Activated T-helper 2 cell treated with anti-CD3 and anti-CD28 coated beads, Interferon-gamma antibody, Interleukin-2, Interleukin-4, amounts not matched to agents 10 μg/mL and 5 μg/mL and 100 μg/mL, durations not matched to agents 14 hours and 24 hours and 36 hours (primary cell): ENCODE data around the gene LRRC26. TPM values are rescaled to one million over a fixed set of nuclear protein-coding genes. Genes with fewer than 3 reads are reported as not detected.
"Not testable (repeated sequence)": the region's sequence is repeated elsewhere in the genome, so short reads cannot be mapped to it uniquely, and the experiment has no call there.

ENCODE experiments used
- DNase-seq: peaks from one replicate; pipeline ENCODE4 v3.0.0; 2021; ENCODE audit warnings: low spot score
- H3K27ac Mint-ChIP-seq: one replicate; pipeline ENCODE4 v1.8.0; 2021; ENCODE audit warnings: mixed read lengths
- H3K27me3 Mint-ChIP-seq: one replicate; pipeline ENCODE4 v1.8.0; 2021; ENCODE audit warnings: low read depth, mixed read lengths
- H3K36me3 Mint-ChIP-seq: one replicate; pipeline ENCODE4 v1.8.0; 2021; ENCODE audit warnings: low read depth, mixed read lengths
- H3K4me1 Mint-ChIP-seq: one replicate; pipeline ENCODE4 v1.8.0; 2021; ENCODE audit warnings: low read depth, mixed read lengths
- H3K4me3 Mint-ChIP-seq: one replicate; pipeline ENCODE4 v1.8.0; 2021; ENCODE audit warnings: low read depth, mild to moderate bottlenecking, moderate library complexity, mixed read lengths
- H3K9me3 Mint-ChIP-seq: one replicate; pipeline ENCODE4 v1.8.0; 2021; ENCODE audit warnings: mixed read lengths
- intact Hi-C: fragments of 100-400 bp; cut with micrococcal nuclease; formaldehyde crosslinking; loops from one replicate; pipeline ENCODE4 v1.15.1; 2023
- total RNA-seq: library from RNA; stranded (reverse); gene quantifications from 2 replicates; pipeline ENCODE4 v1.2.3, GENCODE V29; 2022

Gene LRRC26
- total RNA-seq, 1 donor from 2014 or later, result 0.34 TPM

- H3K4me1 Mint-ChIP-seq, result peaks cover 25% of the 10 kb centered on the region
- H3K27ac Mint-ChIP-seq, result peak overlapping the region; percentile 3
- not testable (repeated sequence) for H3K9me3 Mint-ChIP-seq, H3K36me3 Mint-ChIP-seq, H3K4me3 Mint-ChIP-seq, H3K27me3 Mint-ChIP-seq, DNase-seq
- intact Hi-C loops, result loop anchor here (10.0 kb wide), 2 partner anchors 52 to 1028 kb away; partner anchors contain the start of genes LRRC26, NACC2 and TMEM210
Measured at GRCh38 chr9:137122796-137123467, 46.9 kb downstream of the LRRC26 start.

- intact Hi-C loops, result loop anchor here (10.0 kb wide), 2 partner anchors 53 to 1027 kb away; partner anchors contain the start of genes LRRC26, NACC2 and TMEM210
- not testable (repeated sequence) for H3K4me3 Mint-ChIP-seq, H3K9me3 Mint-ChIP-seq, DNase-seq, H3K36me3 Mint-ChIP-seq, H3K27me3 Mint-ChIP-seq
- Mint-ChIP-seq H3K4me1 (peaks cover 21% of the 10 kb centered on the region), H3K27ac (peak overlapping the region; percentile 3)
Measured at GRCh38 chr9:137121927-137122795, 47.7 kb downstream of the LRRC26 start.

Other genes starting within 250 kb of the LRRC26 start
- gene FBXW5, start 225.3 kb downstream of the LRRC26 start, total RNA-seq, result 94.4 and 95.9 TPM in 2 replicates
- 0.76 and 0.89 TPM in 2 replicates for gene C8G, start 224.8 kb downstream of the LRRC26 start, total RNA-seq
- gene LCN12, start 217.8 kb downstream of the LRRC26 start, total RNA-seq, result 2.0 and 2.1 TPM in 2 replicates
- not detected in 2 replicates for gene PTGDS, start 192.5 kb downstream of the LRRC26 start, total RNA-seq
- not detected in 2 replicates for gene LCNL1, start 187.1 kb downstream of the LRRC26 start, total RNA-seq
- 60.5 and 72.6 TPM in 2 replicates for gene PAXX, start 177.6 kb downstream of the LRRC26 start, total RNA-seq
- gene CLIC3, start 173.5 kb downstream of the LRRC26 start, total RNA-seq, result not detected in 2 replicates
- 27.4 and 31.4 TPM in 2 replicates for gene ABCA2, start 141.8 kb downstream of the LRRC26 start, total RNA-seq
- 0.21 TPM in 1 of 2 replicates, not detected in the other for gene FUT7, start 138.0 kb downstream of the LRRC26 start, total RNA-seq
- 32.7 and 36.0 TPM in 2 replicates for gene NPDC1, start 123.9 kb downstream of the LRRC26 start, total RNA-seq
- not detected in 2 replicates for gene ENTPD2, start 116.0 kb downstream of the LRRC26 start, total RNA-seq
- gene SAPCD2, start 99.5 kb downstream of the LRRC26 start, total RNA-seq, result 26.5 and 27.1 TPM in 2 replicates
- 20.0 and 22.3 TPM in 2 replicates for gene UAP1L1, start 92.5 kb downstream of the LRRC26 start, total RNA-seq
- 47.5 and 52.2 TPM in 2 replicates for gene MAN1B1, start 83.1 kb downstream of the LRRC26 start, total RNA-seq
- 318 and 321 TPM in 2 replicates for gene DPP7, start 55.3 kb downstream of the LRRC26 start, total RNA-seq
- 0.07 TPM in 1 of 2 replicates, not detected in the other for gene GRIN1, start 30.9 kb downstream of the LRRC26 start, total RNA-seq
- not detected in 2 replicates for gene TMEM210, start 2.0 kb upstream of the LRRC26 start, total RNA-seq
- 52.3 and 58.5 TPM in 2 replicates for gene ANAPC2, start 18.5 kb upstream of the LRRC26 start, total RNA-seq
- 91.6 and 91.8 TPM in 2 replicates for gene SSNA1, start 18.6 kb upstream of the LRRC26 start, total RNA-seq
- gene TPRN, start 30.7 kb upstream of the LRRC26 start, total RNA-seq, result 16.4 and 18.2 TPM in 2 replicates
- gene TMEM203, start 35.6 kb upstream of the LRRC26 start, total RNA-seq, result 34.9 and 35.0 TPM in 2 replicates
- gene NDOR1, start 35.6 kb upstream of the LRRC26 start, total RNA-seq, result 38.2 and 40.2 TPM in 2 replicates
- 9.5 and 10.1 TPM in 2 replicates for gene RNF208, start 52.2 kb upstream of the LRRC26 start, total RNA-seq
- gene CYSRT1, start 55.1 kb upstream of the LRRC26 start, total RNA-seq, result 0.41 and 0.50 TPM in 2 replicates
- not detected in 2 replicates for gene RNF224, start 57.5 kb upstream of the LRRC26 start, total RNA-seq
- gene SLC34A3, start 60.9 kb upstream of the LRRC26 start, total RNA-seq, result not detected in 2 replicates
- gene TUBB4B, start 71.2 kb upstream of the LRRC26 start, total RNA-seq, result 357 and 361 TPM in 2 replicates
- 0.48 TPM in 2 replicates for gene STPG3, start 81.2 kb upstream of the LRRC26 start, total RNA-seq
- 71.4 and 72.6 TPM in 2 replicates for gene NELFB, start 85.3 kb upstream of the LRRC26 start, total RNA-seq
- 17.2 and 17.5 TPM in 2 replicates for gene TOR4A, start 107.7 kb upstream of the LRRC26 start, total RNA-seq
- 9.3 and 11.2 TPM in 2 replicates for gene NRARP, start 132.2 kb upstream of the LRRC26 start, total RNA-seq